HL-60 (cell line): ENCODE results near the gene FKBP15.

Experiments used
- CTCF ChIP-seq: IDR thresholded peaks from one replicate; pipeline ENCODE4 v1.5.1; 2011; ENCODE audit warnings: low read length, control low read depth, inconsistent platforms; ENCODE audit not compliant: insufficient read depth
- GABPA ChIP-seq: IDR thresholded peaks from 2 replicates; pipeline ENCODE4 v1.6.1; 2012; ENCODE audit warnings: low read depth
- POLR2AphosphoS5 ChIP-seq: IDR thresholded peaks from 2 replicates; pipeline ENCODE4 v1.6.1; 2012; ENCODE audit warnings: low read depth
- REST ChIP-seq: IDR thresholded peaks from 2 replicates; pipeline ENCODE4 v1.6.1; 2012; ENCODE audit warnings: low read depth; ENCODE audit not compliant: insufficient replicate concordance
- SPI1 ChIP-seq: IDR thresholded peaks from 2 replicates; pipeline ENCODE4 v1.6.1; 2012; ENCODE audit warnings: low read depth, mild to moderate bottlenecking, borderline replicate concordance

GRCh38 chr9:113241161-113241560, 20.1 kb upstream of the FKBP15 start:
- TF ChIP-seq CTCF (no peak), POLR2AphosphoS5 (no peak), GABPA (no peak), SPI1 (no peak), REST (no peak)
